DND-41 (cell line): ENCODE results near the gene AP1B1.

Source experiments
- ATAC-seq: fragments of 200-7000 bp; cut with Tn5 transposase; 3 replicates; pipeline ENCODE4 v1.9.1; 2021; ENCODE audit warnings: low read depth; ENCODE audit not compliant: insufficient read depth
- DNase-seq: peaks from one replicate; pipeline ENCODE4 v3.0.0-alpha.2; 2020
- H2AFZ ChIP-seq: 2 replicates; pipeline ENCODE4 v1.6.0; 2012; ENCODE audit warnings: low read depth, low read length
- H3K27ac ChIP-seq: 2 replicates; pipeline ENCODE4 v1.5.1; 2012; ENCODE audit warnings: low read length, inconsistent platforms
- H3K27me3 ChIP-seq: fragments of 200-600 bp; sonication (generic); 2 replicates; pipeline ENCODE4 v1.6.0; 2012; ENCODE audit warnings: low read length, mild to moderate bottlenecking, inconsistent platforms; ENCODE audit not compliant: insufficient read depth, poor library complexity
- H3K36me3 ChIP-seq: 2 replicates; pipeline ENCODE4 v1.5.1; 2012; ENCODE audit warnings: low read length, inconsistent platforms; ENCODE audit not compliant: insufficient read depth
- H3K4me1 ChIP-seq: 2 replicates; pipeline ENCODE4 v1.5.1; 2012; ENCODE audit warnings: mild to moderate bottlenecking, low read length; ENCODE audit not compliant: insufficient read depth
- H3K4me2 ChIP-seq: 2 replicates; pipeline ENCODE4 v1.6.0; 2012; ENCODE audit warnings: mild to moderate bottlenecking, moderate library complexity, low read length, inconsistent platforms; ENCODE audit not compliant: insufficient read depth
- H3K4me3 ChIP-seq, 2 experiments: fragments of 200-600 bp in 1 of 2; shearing (Covaris generic) in 1 of 2; 2 replicates each; pipeline ENCODE4 v1.5.1; 2012 to 2016; ENCODE audit warnings: inconsistent platforms in 2 of 2, low read length in 2 of 2, mild to moderate bottlenecking in 2 of 2, low read depth in 1 of 2, moderate library complexity in 1 of 2
- H3K79me2 ChIP-seq: 2 replicates; pipeline ENCODE4 v1.6.0; 2012; ENCODE audit warnings: low read length, inconsistent platforms; ENCODE audit not compliant: insufficient read depth
- H3K9ac ChIP-seq: 2 replicates; pipeline ENCODE4 v1.6.0; 2012; ENCODE audit warnings: low read depth, mild to moderate bottlenecking, inconsistent platforms, low read length, moderate library complexity
- H3K9me3 ChIP-seq: 2 replicates; pipeline ENCODE4 v1.5.1; 2012; ENCODE audit warnings: low read length, moderate library complexity, mild to moderate bottlenecking, inconsistent platforms; ENCODE audit not compliant: insufficient read depth, severe bottlenecking
- H4K20me1 ChIP-seq: 2 replicates; pipeline ENCODE4 v1.6.0; 2012; ENCODE audit warnings: low read length; ENCODE audit not compliant: insufficient read depth
- CTCF ChIP-seq: IDR thresholded peaks from 2 replicates; pipeline ENCODE4 v1.5.1; 2012; ENCODE audit warnings: borderline replicate concordance, low read length, moderate library complexity, mild to moderate bottlenecking; ENCODE audit not compliant: poor library complexity, severe bottlenecking; ENCODE audit errors: extremely low read depth
- EZH2 ChIP-seq: IDR thresholded peaks from 3 replicates; pipeline ENCODE4 v1.6.1; 2012; ENCODE audit warnings: borderline replicate concordance, low read depth, mild to moderate bottlenecking, moderate library complexity, low read length, inconsistent platforms; ENCODE audit not compliant: severe bottlenecking

The AP1B1 gene

GRCh38 chr22:29342177-29342576 lies 46.2 kb downstream of the AP1B1 start:
- no peaks in the 10 kb centered on the region for H3K4me1 ChIP-seq
- DNase-seq (no peak), ATAC-seq (no peak)
- no peak for TF ChIP-seq CTCF
- TF ChIP-seq EZH2: no peak
- H4K20me1 ChIP-seq: peaks cover 10% of the 10 kb centered on the region; the same call in 1 of the 2 replicates
- no peak overlapping the region for H3K27ac ChIP-seq
- no peak overlapping the region for H3K4me2 ChIP-seq
- no peak overlapping the region for H2AFZ ChIP-seq
- no peaks in the 10 kb centered on the region for H3K79me2 ChIP-seq
- no peak overlapping the region for H3K9ac ChIP-seq
- H3K36me3 ChIP-seq: peaks cover 88% of the 10 kb centered on the region
- no peak overlapping the region for H3K4me3 ChIP-seq
- no peaks in the 10 kb centered on the region for H3K9me3 ChIP-seq
- H3K27me3 ChIP-seq: no peaks in the 10 kb centered on the region

- H2AFZ ChIP-seq: no peak overlapping the region
- H3K27me3 ChIP-seq: no peaks in the 10 kb centered on the region
- no peak overlapping the region for H3K4me2 ChIP-seq
- no peaks in the 10 kb centered on the region for H3K9me3 ChIP-seq
- ATAC-seq (no peak), DNase-seq (no peak)
- TF ChIP-seq EZH2: no peak
- TF ChIP-seq CTCF: no peak
- no peaks in the 10 kb centered on the region for H3K4me1 ChIP-seq
- peaks cover 10% of the 10 kb centered on the region; the same call in 1 of the 2 replicates for H4K20me1 ChIP-seq
- H3K79me2 ChIP-seq: no peaks in the 10 kb centered on the region
- no peak overlapping the region for H3K27ac ChIP-seq
- no peak overlapping the region for H3K9ac ChIP-seq
- no peak overlapping the region for H3K4me3 ChIP-seq
- H3K36me3 ChIP-seq: peaks cover 88% of the 10 kb centered on the region
Measured at GRCh38 chr22:29341849-29342127, 46.6 kb downstream of the AP1B1 start.

GRCh38 chr22:29341056-29341848 lies 47.1 kb downstream of the AP1B1 start:
- Histone ChIP-seq H4K20me1 (peaks cover 10% of the 10 kb centered on the region; the same call in 1 of the 2 replicates), H3K27ac (no peak overlapping the region), H3K27me3 (no peaks in the 10 kb centered on the region), H3K79me2 (no peaks in the 10 kb centered on the region), H2AFZ (no peak overlapping the region), H3K4me1 (no peaks in the 10 kb centered on the region), H3K36me3 (peaks cover 86% of the 10 kb centered on the region), H3K4me3 (no peak overlapping the region), H3K9me3 (no peaks in the 10 kb centered on the region), H3K4me2 (no peak overlapping the region), H3K9ac (no peak overlapping the region)
- DNase-seq (no peak), ATAC-seq (no peak)
- no peak for TF ChIP-seq CTCF
- no peak for TF ChIP-seq EZH2

- DNase-seq (no peak), ATAC-seq (no peak)
- H4K20me1 ChIP-seq: peaks cover 10% of the 10 kb centered on the region; the same call in 1 of the 2 replicates
- H3K4me3 ChIP-seq: no peak overlapping the region
- H3K4me2 ChIP-seq: no peak overlapping the region
- H3K27me3 ChIP-seq: no peaks in the 10 kb centered on the region
- no peak overlapping the region for H3K9ac ChIP-seq
- H3K4me1 ChIP-seq: no peaks in the 10 kb centered on the region
- no peak overlapping the region for H3K27ac ChIP-seq
- no peaks in the 10 kb centered on the region for H3K79me2 ChIP-seq
- no peaks in the 10 kb centered on the region for H3K9me3 ChIP-seq
- no peak for TF ChIP-seq CTCF
- TF ChIP-seq EZH2: no peak
- no peak overlapping the region for H2AFZ ChIP-seq
- H3K36me3 ChIP-seq: peaks cover 86% of the 10 kb centered on the region
Measured at GRCh38 chr22:29340566-29340965, 47.8 kb downstream of the AP1B1 start.
